8988T (cell line): Measurements from ENCODE around the gene OXT.
"Not testable (repeated sequence)": the region's sequence is repeated elsewhere in the genome, so short reads cannot be mapped to it uniquely, and the experiment has no call there.

Source experiments
- DNase-seq: peaks from one replicate; pipeline ENCODE4 v3.0.0; 2011

The OXT gene

GRCh38 chr20:3071610-3072529 is at the start of gene OXT:
Gene OXT, plus strand, starts transcription at chr20:3071620. Its CDS starts 36 bp downstream, at chr20:3071656.
- no peak for DNase-seq

- DNase-seq, result no peak
These were observed 49.6 kb upstream of the OXT start for GRCh38 chr20:3021777-3022176.

GRCh38 chr20:3022559-3023490 is 48.6 kb upstream of the OXT start:
- DNase-seq, result not testable (repeated sequence)

- no peak for DNase-seq
These were observed 43.4 kb upstream of the OXT start for GRCh38 chr20:3027987-3028386.

GRCh38 chr20:3031524-3032147 is 39.8 kb upstream of the OXT start:
- no peak for DNase-seq

- DNase-seq, result no peak
These were observed 38.8 kb upstream of the OXT start for GRCh38 chr20:3032624-3033023.

GRCh38 chr20:3037654-3038053 is 33.8 kb upstream of the OXT start:
- DNase-seq, result no peak

- DNase-seq, result no peak
These were observed 33.0 kb upstream of the OXT start for GRCh38 chr20:3038454-3038853.

- no peak for DNase-seq
These were observed 32.0 kb upstream of the OXT start for GRCh38 chr20:3039426-3039825.

- no peak for DNase-seq
These were observed 31.3 kb upstream of the OXT start for GRCh38 chr20:3040086-3040485.

- no peak for DNase-seq
These were observed 29.5 kb upstream of the OXT start for GRCh38 chr20:3041854-3042409.

GRCh38 chr20:3042625-3043024 is 28.8 kb upstream of the OXT start:
- DNase-seq, result no peak

- no peak for DNase-seq
These were observed 28.1 kb upstream of the OXT start, which contains the start of gene GNRH2 for GRCh38 chr20:3043322-3043721. Gene GNRH2, plus strand, starts transcription at chr20:3043622. Its CDS starts 793 bp downstream, at chr20:3044415.

- DNase-seq, result no peak
These were observed 27.0 kb upstream of the OXT start for GRCh38 chr20:3044336-3044965.

GRCh38 chr20:3045042-3045815 is 26.2 kb upstream of the OXT start:
- DNase-seq, result peak; percentile 77

GRCh38 chr20:3045816-3046676 is 25.4 kb upstream of the OXT start, which contains the start of gene MRPS26:
Gene MRPS26, plus strand, starts transcription at chr20:3046052. Its CDS starts 17 bp downstream, at chr20:3046069.
- DNase-seq, result peak; percentile 96

- no peak for DNase-seq
These were observed 24.6 kb upstream of the OXT start for GRCh38 chr20:3046677-3047462.

GRCh38 chr20:3047486-3048419 is 23.7 kb upstream of the OXT start:
- DNase-seq, result no peak
